ENCODE results near the gene CCHCR1. TPM values are rescaled to one million over a fixed set of nuclear protein-coding genes. Genes with fewer than 3 reads are reported as not detected.
"Not testable (repeated sequence)": the region's sequence is repeated elsewhere in the genome, so short reads cannot be mapped to it uniquely, and the experiment has no call there.

Gene CCHCR1
- total and polyA plus RNA-seq, 2 of the 8 experiments (the other 6 are each of a cell fraction or from before 2014, with no cell fraction given): 20.9 to 38.0 TPM

GRCh38 chr6:31183859-31184258 is 26.3 kb upstream of the CCHCR1 start:
- not testable (repeated sequence) for H4K8ac ChIP-seq (ENCODE audit: extremely low read depth, insufficient read depth, low read length); H2BK15ac ChIP-seq (ENCODE audit: low read length); H3K4me1 ChIP-seq (replicated peaks in 1 of 4; ENCODE audit: control insufficient read depth in 3 of 4, insufficient read depth in 4 of 4, low read length in 3 of 4); H3K23ac ChIP-seq (ENCODE audit: insufficient read length); H3K27me3 ChIP-seq (replicated peaks in 1 of 4; ENCODE audit: control insufficient read depth in 3 of 4, extremely low read depth in 1 of 4, insufficient read depth in 3 of 4, low read length in 3 of 4); H3K79me1 ChIP-seq (ENCODE audit: low read depth, low read length); H3K4ac ChIP-seq (replicated peaks; ENCODE audit: insufficient read length, low read depth, low read length); H2BK120ac ChIP-seq (replicated peaks; ENCODE audit: low read depth, low read length); H3K4me3 ChIP-seq (ENCODE audit: extremely low read depth in 1 of 4, insufficient read depth in 2 of 4, low read depth in 3 of 4, low read length in 4 of 4); H4K5ac ChIP-seq (ENCODE audit: insufficient read length, low read depth, low read length); H3K4me2 ChIP-seq (ENCODE audit: insufficient read depth in 1 of 2, low read depth in 2 of 2, low read length in 2 of 2); H4K20me1 ChIP-seq (replicated peaks in 1 of 2; ENCODE audit: control insufficient read depth in 1 of 2, insufficient read depth in 2 of 2, low read length in 2 of 2); H3K18ac ChIP-seq (ENCODE audit: extremely low read depth, low read length); H3K23me2 ChIP-seq (ENCODE audit: low read depth, low read length); H3K79me2 ChIP-seq (ENCODE audit: control insufficient read depth in 1 of 2, insufficient read depth in 2 of 2, low read length in 2 of 2); DNase-seq (ENCODE audit: low read depth in 1 of 2, low spot score in 2 of 2); H3K14ac ChIP-seq (ENCODE audit: insufficient read length); H2BK20ac ChIP-seq (ENCODE audit: low read length); H3K9me3 ChIP-seq (ENCODE audit: insufficient read depth in 2 of 2, low read depth in 1 of 2, low read length in 1 of 2); H4K91ac ChIP-seq (replicated peaks; ENCODE audit: insufficient read length, low read length); FAIRE-seq; H2BK5ac ChIP-seq (ENCODE audit: low read depth, low read length); H2BK12ac ChIP-seq (ENCODE audit: low read depth, low read length); H2AK5ac ChIP-seq (ENCODE audit: low read depth, low read length); H3K56ac ChIP-seq (replicated peaks; ENCODE audit: insufficient read length, low read depth, low read length); H3K27ac ChIP-seq (ENCODE audit: low read depth, low read length); H3K9ac ChIP-seq (replicated peaks in 1 of 4; ENCODE audit: extremely low read depth in 1 of 4, low read depth in 3 of 4, low read length in 3 of 4); H3K36me3 ChIP-seq (ENCODE audit: control insufficient read depth in 2 of 4, insufficient read depth in 4 of 4, low read length in 3 of 4); H2AFZ ChIP-seq (ENCODE audit: low read length)
- WGBS, 2 experiments (ENCODE audit: extremely low coverage in 1 of 2, insufficient coverage in 1 of 2, insufficient read length in 1 of 2, insufficient replicate concordance in 2 of 2, low coverage in 1 of 2, low lambda C conversion rate in 2 of 2, missing lambda C conversion rate in 1 of 2): 72% methylated on average over 6 of the region's 6 CpGs; no CpG with 5 or more reads in 1 of the 2 experiments
- TF ChIP-seq TEAD4 (IDR thresholded peaks at IDR 0.05; ENCODE audit: low read depth, low read length): 0 out of 2 replicates have a peak, but pooled peaks have one; percentile 23
- POLR2A ChIA-PET (ENCODE audit: partially characterized antibody): interaction anchor here (61.6 kb wide), 1 partner anchor 36 kb away, joined by 2251 read pairs; the partner anchor contains the start of genes CCHCR1, CDSN, POU5F1 and PSORS1C1
- CTCF ChIA-PET (ENCODE audit: partially characterized antibody): interaction anchor here (0.7 to 2.4 kb wide), 15 partner anchors 9 to 241 kb away, joined by 3 to 12 read pairs (median 3); no protein-coding TSS in a partner anchor

DNA sequence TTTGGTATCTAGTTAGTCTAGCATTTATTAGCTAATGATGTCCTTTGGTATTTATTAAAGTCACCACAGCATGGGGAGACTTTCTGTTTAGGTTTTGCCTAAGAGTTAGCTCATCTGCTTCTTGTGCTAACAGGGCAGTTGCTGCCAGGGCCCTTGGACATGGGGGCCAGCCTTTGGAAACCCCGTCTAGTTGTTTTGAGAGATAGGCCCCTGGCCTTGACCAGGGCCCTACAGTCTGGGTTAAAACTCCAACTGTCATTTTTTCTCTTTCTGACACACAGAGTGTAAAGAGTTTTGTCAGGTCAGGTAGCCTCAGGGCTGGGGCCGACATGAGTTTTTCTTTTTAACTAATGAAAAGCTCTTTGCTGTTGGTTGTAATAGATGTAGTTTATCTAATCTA is 25.7 kb upstream of the CCHCR1 start:
- H4K20me1 ChIP-seq (replicated peaks in 1 of 2; ENCODE audit: control insufficient read depth in 1 of 2, insufficient read depth in 2 of 2, low read length in 2 of 2); DNase-seq (ENCODE audit: low read depth in 1 of 2, low spot score in 2 of 2); H3K56ac ChIP-seq (replicated peaks; ENCODE audit: insufficient read length, low read depth, low read length); FAIRE-seq; H3K4me1 ChIP-seq (replicated peaks in 1 of 4; ENCODE audit: control insufficient read depth in 3 of 4, insufficient read depth in 4 of 4, low read length in 3 of 4); H2BK5ac ChIP-seq (ENCODE audit: low read depth, low read length); H4K91ac ChIP-seq (replicated peaks; ENCODE audit: insufficient read length, low read length); H3K36me3 ChIP-seq (ENCODE audit: control insufficient read depth in 2 of 4, insufficient read depth in 4 of 4, low read length in 3 of 4); H3K18ac ChIP-seq (ENCODE audit: extremely low read depth, low read length); H3K79me2 ChIP-seq (ENCODE audit: control insufficient read depth in 1 of 2, insufficient read depth in 2 of 2, low read length in 2 of 2); H3K4me3 ChIP-seq (ENCODE audit: extremely low read depth in 1 of 4, insufficient read depth in 2 of 4, low read depth in 3 of 4, low read length in 4 of 4); H2BK120ac ChIP-seq (replicated peaks; ENCODE audit: low read depth, low read length); H2BK12ac ChIP-seq (ENCODE audit: low read depth, low read length); H3K27ac ChIP-seq (ENCODE audit: low read depth, low read length); H3K23me2 ChIP-seq (ENCODE audit: low read depth, low read length); H3K9ac ChIP-seq (replicated peaks in 1 of 4; ENCODE audit: extremely low read depth in 1 of 4, low read depth in 3 of 4, low read length in 3 of 4); H4K5ac ChIP-seq (ENCODE audit: insufficient read length, low read depth, low read length); H3K9me3 ChIP-seq (ENCODE audit: insufficient read depth in 2 of 2, low read depth in 1 of 2, low read length in 1 of 2); H2AK5ac ChIP-seq (ENCODE audit: low read depth, low read length); H4K8ac ChIP-seq (ENCODE audit: extremely low read depth, insufficient read depth, low read length); H2BK15ac ChIP-seq (ENCODE audit: low read length); H3K23ac ChIP-seq (ENCODE audit: insufficient read length); H3K79me1 ChIP-seq (ENCODE audit: low read depth, low read length); H3K27me3 ChIP-seq (replicated peaks in 1 of 4; ENCODE audit: control insufficient read depth in 3 of 4, extremely low read depth in 1 of 4, insufficient read depth in 3 of 4, low read length in 3 of 4); H2BK20ac ChIP-seq (ENCODE audit: low read length); H3K4me2 ChIP-seq (ENCODE audit: insufficient read depth in 1 of 2, low read depth in 2 of 2, low read length in 2 of 2); H3K4ac ChIP-seq (replicated peaks; ENCODE audit: insufficient read length, low read depth, low read length); H3K14ac ChIP-seq (ENCODE audit: insufficient read length); H2AFZ ChIP-seq (ENCODE audit: low read length): not testable (repeated sequence)
- ChIA-PET POLR2A (ENCODE audit: partially characterized antibody) (interaction anchor here (61.6 kb wide), 1 partner anchor 36 kb away, joined by 2251 read pairs; the partner anchor contains the start of genes CCHCR1, CDSN, POU5F1 and PSORS1C1), CTCF (ENCODE audit: partially characterized antibody) (interaction anchor here (0.7 to 2.4 kb wide), 16 partner anchors 8 to 240 kb away, joined by 3 to 12 read pairs (median 4); partner anchors contain the start of genes PSORS1C2 and TCF19)
- 86% methylated on average over 2 of the region's 2 CpGs; no CpG with 5 or more reads in 1 of the 2 experiments for WGBS, 2 experiments (ENCODE audit: extremely low coverage in 1 of 2, insufficient coverage in 1 of 2, insufficient read length in 1 of 2, insufficient replicate concordance in 2 of 2, low coverage in 1 of 2, low lambda C conversion rate in 2 of 2, missing lambda C conversion rate in 1 of 2)
